ENCODE results near the gene HERC2.

HERC2 gene

DNA sequence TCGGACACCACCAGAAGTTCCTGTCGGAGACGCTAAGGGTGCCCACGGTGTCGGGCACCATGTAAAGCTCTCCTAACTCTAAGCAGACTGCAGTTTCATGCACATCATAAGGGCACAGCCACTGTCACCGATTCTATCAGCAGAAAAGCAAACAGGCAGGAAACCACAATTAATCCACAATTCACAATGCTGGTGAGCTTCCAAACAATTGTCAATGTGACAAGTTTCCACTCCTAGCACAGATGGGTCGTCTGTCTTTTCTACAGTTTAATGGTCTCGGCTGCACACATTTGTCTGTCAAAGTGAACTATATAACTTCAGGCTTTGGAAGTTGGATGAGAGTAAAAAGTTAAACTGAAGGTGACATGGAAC is 214.1 kb downstream of the HERC2 start:
- no peak for DNase-seq

DNA sequence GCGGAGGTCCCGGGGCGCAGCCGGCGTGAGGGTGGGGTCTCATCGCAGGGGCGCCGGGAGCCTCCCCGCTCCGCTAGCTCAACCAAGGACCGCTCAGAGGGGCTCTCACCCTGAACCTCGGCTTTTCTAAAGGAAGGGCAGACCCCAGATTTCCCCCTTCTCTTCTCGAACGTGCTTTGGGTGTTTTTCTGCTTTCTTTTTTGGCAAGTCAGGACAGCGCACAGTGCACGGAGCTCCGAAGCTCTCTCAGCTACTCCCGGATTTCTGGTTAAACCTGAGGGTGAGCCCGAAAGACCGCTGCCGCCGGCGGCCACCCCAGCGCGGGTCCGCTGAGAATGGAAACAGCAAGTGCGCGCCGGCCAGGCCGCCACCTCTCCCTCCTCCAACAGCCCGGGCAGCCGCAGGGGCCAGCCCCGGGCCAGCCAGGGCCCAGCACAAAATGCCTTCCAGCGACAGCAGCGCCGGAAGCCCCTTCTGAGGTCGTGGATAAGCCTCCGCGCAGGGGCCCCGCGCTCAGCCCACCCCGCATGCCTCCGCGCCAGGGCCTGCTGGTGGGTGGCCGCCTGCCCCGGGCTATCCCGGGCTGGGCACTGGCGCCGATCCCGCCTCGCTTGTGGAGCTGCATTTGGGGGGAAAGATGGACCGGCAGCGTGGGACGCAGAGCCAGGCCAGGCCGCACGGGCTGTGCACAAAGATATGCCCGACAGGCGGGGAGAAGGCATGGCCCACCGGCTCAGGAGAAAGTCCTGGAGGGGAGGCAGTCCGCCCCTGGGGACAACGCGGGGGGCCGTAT is 214.7 kb downstream of the HERC2 start:
- no peak for DNase-seq

DNA sequence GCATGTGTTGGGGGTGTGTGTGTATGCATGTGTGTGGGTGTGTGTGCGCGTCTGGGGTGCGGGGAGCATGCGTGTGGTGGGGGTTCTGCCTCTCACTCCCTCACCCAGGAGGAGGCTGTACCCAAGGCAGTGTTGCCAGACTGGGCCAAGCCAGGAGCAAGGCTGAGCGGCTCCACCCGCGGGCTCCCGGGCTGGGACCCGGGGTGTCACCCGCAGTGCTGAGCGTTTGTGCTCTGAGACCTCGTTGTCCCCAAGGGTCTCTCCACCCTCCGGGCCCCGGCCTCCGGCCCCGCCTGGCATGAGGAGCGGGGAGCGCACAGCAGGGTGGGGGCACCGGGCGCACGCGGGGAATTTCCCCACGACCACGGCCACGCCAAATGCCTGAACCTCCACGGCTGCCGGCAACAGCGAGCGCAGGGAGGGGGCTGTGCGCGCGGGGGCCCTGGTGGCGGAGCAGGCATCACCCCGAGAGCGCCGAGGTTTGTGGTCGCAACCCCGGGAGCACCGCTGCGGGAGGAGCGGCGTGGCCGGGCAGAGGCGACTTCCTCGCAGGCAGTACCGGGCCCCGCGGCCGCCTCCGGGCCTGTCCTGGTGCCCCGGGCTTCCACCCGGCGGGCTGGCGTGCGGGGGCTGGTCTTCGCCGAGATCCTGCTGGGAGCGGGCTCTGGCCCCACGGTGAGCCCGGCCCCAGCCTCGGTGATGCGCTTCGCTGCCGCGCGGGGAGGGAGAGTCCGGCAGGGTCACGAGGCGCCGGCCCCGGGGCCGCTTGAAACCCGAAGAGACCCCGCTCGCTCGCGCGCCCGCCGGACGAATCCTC is 215.5 kb downstream of the HERC2 start:
- no peak for DNase-seq

DNA sequence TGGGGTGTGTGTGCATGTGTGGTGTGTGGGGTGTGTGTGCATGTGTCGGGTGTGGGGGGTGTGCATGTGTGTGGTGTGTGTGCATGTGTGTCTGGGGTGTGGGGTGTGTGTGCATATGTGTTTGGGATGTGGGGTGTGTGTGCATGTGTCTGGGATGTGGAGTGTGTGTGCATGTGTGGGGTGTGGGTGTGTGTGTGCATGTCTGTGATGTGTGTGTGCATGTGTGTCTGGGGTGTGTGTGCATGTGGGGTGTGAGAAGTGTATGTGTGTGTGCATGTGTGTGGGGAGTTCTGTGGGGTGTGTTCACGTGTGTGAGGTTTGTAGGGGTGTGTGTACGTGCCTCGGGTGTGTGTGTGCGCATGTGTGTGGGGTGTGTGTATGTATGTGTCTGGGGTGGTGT is 216.2 kb downstream of the HERC2 start:
- DNase-seq: no peak

DNA sequence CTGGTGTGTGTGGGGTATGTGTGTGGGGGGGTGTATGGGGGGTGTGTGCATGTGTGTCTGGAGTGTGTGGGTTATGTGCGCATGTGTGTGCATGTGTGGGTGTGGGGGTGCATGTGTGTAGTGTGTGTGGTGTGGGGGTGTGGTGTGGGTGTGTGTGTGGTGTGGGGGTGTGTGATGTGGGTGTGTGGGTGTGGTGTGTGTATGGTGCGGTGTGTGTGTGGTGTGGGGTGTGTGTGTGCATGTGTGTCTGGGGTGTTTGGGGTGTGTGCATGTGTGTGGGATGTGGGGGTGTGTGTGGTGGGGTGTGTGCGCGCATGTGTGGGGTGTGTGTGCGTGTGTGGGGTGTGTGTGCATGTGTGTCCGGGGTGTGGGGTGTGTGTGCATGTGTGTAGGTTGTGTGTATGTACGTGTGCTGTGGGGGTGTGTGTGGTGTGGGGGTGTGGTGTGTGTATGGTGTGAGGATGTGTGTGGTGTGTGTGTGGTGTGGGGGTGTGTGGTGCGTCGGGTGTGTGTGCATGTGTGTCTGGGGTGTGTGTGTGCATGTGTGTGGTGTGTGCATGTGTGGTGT is 216.7 kb downstream of the HERC2 start:
- DNase-seq: no peak

DNA sequence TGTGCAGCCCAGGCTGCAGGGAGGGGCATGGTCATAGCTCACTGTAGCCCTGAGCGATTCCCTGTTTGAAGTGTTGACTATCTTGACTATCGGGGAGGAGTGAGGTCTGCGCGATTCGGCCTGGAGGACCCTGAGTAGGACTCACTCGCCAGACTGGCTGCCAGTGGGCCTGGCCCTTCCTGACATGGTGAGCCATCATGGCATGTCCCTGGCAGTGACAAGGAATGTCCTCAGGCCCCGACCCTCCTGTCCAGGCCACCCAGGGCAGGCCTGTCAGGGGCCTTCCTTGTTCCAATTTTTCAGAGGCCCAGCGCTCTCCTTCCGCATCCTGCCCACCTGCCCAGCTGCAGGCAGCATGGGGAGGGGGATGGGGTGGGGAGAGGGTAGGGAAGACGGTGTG is 217.7 kb downstream of the HERC2 start:
- no peak for DNase-seq

DNA sequence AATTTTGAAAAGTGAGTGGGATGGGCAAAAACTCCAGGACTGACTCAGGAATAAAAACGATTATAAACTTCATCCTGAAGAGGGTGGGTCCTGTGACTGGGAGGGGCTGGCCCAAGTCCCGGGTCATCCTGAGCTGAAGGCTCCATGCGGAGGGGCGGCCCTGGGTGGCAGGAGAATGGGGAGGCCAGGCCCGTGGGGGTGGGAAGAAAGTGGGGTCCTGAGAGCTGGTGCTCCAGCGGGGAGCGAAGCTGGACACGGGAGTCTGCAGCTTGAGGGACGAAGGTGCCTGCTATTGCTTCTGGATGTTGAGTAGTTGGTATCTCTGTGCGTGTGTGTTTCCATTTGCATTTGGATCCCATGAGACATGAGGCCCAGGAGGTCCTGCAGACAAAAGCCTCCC is 218.1 kb downstream of the HERC2 start:
- no peak for DNase-seq

DNA sequence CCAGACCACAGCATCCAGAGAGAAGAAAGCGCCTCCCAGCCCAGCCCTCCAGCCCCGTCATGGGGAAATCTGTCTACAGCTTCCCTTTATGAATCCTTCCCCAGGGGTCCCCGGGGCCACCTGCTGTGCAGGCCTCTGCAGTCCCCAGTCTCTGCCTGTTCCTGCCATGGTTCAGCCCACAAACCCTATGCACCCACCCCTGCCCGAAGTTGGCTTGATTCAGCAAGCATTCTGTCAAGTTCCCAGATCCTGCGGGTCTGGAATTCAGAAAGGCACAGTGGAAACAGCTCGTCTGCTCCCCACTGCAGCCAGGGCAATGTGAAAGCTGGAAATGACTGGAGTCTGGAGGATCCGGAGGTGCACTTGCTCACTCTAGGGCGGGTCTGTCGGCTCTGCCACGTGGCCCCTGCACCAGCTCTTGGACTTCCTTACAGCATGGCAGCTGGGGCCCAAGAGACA is 220.0 kb downstream of the HERC2 start:
- no peak for DNase-seq

DNA sequence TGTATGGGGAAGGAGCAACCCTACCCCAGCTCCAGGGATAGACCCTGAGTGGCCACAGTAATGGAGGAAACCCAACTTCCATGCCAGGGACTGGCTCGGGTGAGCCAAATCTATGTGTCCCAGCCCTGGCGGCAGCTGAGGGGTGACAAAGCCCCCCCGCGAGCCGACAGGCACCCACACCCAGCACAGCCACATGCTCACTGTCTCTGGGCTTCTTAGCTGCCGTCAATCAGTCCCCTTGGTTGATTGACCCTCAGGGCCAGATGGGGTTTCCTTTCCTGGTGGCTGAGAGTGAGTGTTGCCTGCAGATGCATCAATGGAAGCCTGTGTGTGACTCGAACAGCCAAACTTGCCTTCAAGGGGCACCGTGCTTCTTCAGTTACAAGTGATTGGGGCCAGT is 220.8 kb downstream of the HERC2 start:
- DNase-seq: no peak

DNA sequence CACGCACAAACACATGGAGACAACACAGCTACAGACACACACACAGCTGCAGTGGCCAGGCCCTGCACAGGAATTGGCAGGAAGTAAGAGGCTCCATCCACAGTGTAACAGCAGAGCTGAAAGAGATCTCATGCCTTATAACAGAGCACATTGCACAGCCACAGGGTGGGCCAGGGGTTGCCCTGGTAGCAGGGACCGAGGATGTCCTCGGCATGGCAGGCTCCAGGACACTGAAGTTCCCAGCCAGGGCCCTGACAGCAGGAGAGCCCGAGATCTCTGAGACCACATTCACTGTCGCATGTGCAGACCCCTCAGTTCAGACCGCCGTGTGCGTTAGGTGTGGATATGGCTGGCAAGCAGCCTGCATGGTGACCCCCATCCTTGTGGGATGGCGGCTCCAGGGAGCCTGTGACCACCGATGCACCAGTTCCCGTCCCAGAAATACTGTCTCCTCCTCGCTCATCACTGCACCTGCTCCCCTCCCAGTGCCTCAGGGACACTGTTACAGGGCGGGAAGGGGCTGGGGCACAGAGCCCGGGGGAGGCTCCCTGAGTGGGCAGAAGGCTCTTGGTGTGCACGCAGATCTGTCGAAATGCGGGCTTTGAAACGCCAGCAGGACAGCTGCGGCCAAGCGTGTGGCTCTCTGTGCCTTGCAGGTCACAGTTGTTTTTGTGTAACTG is 221.3 kb downstream of the HERC2 start:
- DNase-seq: no peak

DNA sequence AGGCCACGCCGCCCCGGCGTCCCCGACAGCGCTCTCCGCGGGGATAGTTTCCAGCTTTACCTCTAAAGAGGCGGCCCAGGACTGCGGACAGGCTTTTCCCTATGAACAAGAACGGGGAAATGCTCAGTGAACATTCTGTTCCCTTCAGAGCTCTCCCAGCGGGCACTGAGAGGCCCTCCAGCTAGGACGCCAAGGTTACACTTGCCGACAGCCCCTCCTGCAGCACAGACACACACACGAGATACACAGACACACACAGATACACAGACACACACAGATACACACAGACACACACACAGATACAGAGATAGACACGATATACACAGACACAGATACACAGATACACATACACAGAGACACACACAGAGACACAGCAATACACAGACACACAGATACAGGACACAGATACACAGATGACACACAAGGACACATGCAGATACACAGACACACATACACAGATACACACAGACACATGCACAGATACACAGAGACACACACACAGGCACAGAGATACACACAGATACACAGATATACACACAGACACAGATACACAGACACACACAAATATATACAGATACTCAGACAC is 222.3 kb downstream of the HERC2 start:
- no peak for DNase-seq

DNA sequence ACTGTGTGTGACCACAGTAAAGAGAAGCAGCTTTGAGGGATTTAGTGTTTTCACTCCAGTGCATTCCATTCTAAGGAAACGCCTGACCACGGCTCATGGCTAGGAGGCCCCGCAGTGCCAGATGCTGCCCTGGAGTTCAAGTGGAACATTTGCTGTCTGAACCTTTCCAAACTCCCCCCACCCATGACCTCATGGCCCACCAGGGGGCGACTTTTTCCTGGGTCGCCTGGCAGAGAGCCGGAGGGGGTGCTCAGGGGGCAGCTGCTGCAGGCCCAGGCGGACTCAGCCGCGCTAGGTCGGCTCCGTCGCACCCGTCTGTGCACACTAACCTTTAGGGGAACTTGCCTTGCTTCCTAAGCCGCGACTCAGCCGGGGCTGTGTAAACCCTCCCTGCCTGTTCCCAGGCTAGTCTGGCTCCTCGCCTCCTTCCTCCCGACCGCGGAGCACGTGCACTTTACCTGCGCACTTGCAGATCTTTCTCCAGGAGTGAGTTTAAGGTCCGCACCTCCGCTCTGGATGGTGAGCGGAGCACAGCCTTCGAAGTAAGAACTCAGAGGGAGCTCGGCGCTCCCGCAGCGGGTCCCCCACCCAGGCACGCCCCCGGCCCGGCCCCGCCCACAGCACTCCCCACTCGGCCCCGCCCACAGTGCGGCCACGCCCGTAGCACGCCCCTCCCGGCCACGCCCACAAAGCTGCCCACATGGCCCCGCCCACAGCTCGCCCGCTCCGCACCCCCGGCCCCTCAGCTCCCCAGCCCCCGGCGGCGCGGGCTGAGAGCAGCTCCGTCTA is 223.0 kb downstream of the HERC2 start, which contains the start of gene OCA2:
OCA2 (minus strand) TSS at position 550 of the 789 bp plus-strand sequence. CDS start 17,441 bp downstream, outside the sequence.
- peak; percentile 37 for DNase-seq

DNA sequence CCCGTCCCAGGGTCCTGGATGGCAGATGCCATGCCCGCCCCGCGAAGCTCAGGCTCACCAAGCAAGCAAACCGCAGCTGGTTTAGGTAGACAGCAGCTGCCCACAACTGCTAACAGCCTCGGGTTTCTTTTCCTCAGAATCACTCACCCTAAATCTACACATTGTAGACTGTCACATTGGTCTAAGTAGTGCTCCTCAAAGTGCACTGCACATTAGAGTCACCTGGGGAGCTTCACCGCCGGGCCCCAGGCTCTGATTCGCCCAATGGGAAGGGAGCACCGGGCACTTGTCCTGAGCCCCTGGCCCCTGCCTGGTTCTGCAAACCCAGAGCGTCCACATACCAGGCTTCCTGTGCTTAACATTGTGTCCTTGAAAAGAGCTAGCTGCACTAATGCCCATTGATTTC is 223.6 kb downstream of the HERC2 start:
- no peak for DNase-seq

DNA sequence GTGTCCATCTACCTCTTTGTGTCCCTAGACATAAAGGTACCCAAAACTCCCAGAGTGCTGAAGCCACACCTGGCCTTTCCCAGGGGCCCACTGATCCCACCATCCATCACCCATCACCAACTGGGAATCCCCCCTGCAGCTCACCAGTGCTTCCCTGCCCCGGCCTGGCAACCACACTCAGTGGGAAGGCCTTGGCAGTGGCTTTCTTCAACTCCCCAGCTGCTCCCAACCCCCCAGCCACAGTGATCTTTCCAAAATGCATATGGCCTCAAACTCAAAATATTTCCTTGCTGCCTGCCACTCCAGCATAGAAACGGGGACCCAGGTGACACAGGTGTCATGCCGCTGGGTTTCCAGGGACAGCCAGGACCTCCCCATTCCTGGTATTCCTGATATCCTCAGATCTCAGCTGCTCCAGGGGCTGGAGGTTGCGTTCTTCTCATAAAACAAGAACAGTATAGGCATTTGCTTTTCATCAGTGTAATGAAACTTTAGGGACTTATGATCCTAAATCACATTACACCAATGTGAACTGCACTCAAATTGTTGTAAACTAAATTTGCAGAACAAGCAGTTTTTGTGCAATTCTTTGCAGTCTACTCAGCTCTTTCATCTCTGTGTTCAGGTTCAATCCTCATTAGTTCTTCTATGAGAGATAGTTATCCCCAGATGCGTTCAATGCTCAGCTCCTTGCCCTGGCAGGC is 224.2 kb downstream of the HERC2 start:
- no peak for DNase-seq

DNA sequence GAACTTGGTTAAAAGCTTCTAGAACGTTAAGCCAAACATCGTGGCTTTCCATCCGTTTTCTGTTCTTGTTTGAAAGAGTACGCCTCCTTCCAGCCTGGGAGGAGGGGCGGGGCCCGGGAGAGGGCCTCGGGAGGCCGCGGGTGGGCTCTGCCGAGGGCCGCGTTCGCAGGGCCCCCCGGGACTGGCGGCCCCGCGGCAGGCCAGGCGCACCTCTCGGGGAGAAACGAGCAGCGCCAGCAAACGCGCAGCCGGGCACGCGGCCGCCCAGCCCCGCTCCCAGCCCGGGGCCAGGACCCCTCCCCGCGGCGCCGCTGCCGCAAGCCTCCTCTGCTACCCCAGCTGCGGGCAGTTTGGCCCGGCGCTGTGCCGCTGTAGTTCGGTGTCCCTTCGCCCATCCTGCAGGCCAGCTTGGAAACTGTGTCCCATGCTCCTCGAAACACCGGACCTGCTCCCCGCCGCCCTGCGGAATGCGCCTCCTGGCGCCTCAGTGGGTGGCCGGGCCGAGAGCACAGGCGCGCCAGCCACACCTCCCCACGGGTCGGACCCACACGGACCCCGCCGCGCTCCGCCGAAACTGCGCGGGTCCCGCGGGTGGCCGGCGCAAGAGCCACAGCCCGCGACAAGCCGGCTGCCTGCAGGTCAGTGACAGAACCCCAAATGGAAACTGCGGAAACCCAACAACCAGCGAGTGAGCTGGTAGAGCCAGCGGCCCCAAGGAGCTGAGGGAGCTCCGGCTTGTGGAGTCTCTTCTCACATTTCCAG is 225.1 kb downstream of the HERC2 start:
- no peak for DNase-seq

DNA sequence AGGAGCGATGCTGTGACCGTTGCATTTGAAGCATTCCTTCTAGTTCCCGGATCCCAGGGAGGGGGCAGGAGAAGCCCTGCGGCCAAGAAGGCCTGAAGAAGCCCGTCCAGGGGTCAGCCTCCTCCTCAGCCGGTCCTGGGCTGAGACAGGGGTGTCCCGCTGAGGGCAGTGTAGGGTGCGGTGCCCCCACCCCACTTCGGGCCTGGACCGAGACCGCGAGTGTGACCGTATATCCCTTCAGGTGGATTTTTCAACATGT is 225.6 kb downstream of the HERC2 start:
- DNase-seq: no peak

DNA sequence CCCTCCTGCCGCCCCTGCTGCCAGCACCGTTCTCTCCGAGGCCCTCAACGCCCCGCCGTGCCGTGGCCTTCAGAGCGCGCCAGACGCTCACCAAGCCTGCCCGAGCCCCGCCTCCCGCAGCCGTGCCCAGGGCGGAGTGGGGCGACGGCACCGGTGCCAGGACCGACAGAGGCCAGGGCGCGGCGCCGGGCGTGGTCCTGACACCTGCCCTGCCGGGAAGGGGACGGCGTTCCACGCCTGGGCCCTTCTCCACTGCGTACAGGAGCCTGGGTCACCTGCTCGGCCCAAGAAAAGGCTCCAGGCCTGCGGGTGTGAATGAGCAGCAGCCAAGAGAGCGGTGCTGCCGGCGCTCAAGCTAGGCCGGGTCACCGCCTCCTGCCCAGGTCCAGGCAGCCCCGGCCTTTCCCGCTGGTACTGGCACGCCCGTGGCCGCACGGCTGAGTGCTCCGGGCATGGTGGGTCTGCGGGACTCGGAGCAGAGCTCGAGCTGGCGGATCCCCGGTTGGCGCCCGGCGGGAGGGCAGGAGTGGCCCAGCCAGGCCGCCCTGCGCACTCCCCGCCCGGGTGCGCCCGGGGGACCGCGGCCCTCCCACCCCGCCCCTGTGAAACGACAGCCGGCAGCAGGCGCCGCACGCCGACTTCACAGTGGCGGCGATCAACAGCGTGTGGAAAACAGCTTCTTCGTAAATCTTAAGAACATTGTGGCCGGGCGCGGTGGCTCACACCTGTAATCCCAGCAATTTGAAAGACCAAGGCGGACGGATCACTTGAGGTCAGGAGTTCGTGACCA is 227.1 kb downstream of the HERC2 start:
- peak; percentile 5 for DNase-seq

DNA sequence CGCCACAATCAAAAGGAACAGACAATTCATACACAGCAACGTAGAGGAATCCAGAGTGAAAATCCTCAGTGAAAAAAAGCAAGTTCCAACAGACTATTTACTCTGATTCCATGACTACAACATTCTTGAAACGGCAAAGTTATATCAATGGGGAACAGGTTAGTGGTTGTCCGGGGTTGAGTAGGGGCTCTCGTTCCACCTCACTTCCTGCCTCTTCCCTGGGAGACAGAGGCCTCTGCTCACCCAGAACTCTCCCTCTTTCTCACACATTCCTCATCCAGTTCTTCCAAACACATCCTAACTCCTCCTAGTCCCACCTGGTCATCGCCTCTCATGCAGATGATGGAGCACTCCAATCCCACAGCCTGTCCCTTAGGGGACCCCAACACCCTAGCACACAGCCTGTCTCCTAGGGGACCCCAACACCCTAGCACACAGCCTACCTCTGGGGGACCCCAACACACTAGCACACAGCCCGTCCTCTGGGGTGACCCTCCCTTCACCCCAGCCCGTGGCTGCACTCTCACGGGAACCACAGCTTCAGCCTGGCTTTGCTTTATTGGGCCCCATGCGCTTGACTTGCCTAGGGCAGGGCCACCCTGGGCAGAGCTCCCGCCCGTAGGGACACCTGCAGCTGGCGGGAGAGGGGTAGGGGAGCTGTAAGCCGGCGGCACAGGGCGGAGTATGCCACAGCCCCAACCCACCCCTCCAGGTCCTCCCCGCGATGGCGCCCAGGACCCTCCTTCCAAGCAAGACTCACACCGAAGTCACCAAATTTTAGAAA is 228.0 kb downstream of the HERC2 start:
- no peak for DNase-seq

DNA sequence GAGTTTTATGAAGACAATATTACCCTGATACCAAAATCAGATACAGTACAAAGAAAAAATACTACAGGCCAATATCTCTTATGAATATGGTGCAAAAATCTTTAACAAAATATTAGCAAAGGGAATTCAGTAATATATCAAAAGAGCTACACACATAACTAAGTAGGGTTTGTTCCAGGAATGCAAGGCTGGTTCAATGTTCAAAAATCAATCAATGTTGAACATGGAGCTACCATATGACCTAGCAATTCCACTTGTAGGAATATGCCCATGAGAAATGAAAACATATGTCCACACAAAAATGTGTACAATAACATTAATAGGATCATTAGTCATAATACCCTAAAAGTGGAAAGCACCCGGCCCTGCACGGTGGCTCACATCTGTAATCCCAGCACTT is 230.7 kb downstream of the HERC2 start:
- DNase-seq: no peak

Measured in stimulated activated naive CD4-positive, alpha-beta T cell treated with Interleukin-2 at 50 U/mL for 16 hours (primary cell).